SK-N-SH treated with all-trans-retinoic acid at 6 μM for 48 hours (cell line): ENCODE data around the gene MRTFA.
"Not testable (repeated sequence)": the region's sequence is repeated elsewhere in the genome, so short reads cannot be mapped to it uniquely, and the experiment has no call there.

Experiments
- ATAC-seq: fragments of 200-7000 bp; cut with Tn5 transposase; 3 replicates; pipeline ENCODE4 v1.9.1; 2020; ENCODE audit warnings: mild to moderate bottlenecking, moderate library complexity
- CREB5 ChIP-seq: fragments of 250-450 bp; sonication (Bioruptor Pico); IDR thresholded peaks from 2 replicates; pipeline ENCODE4 v1.5.1; 2020; ENCODE audit warnings: low read depth, mild to moderate bottlenecking, moderate library complexity
- CSDC2 ChIP-seq: fragments of 250-450 bp; sonication (Bioruptor Pico); IDR thresholded peaks from 2 replicates; pipeline ENCODE4 v1.5.0; 2020; ENCODE audit warnings: mild to moderate bottlenecking, moderate library complexity
- CSRNP3 ChIP-seq: fragments of 250-450 bp; sonication (Bioruptor Pico); IDR thresholded peaks from 2 replicates; pipeline ENCODE4 v1.5.1; 2021; ENCODE audit warnings: mild to moderate bottlenecking, moderate library complexity
- GLIS3 ChIP-seq: fragments of 250-450 bp; sonication (Bioruptor Pico); IDR thresholded peaks from 2 replicates; pipeline ENCODE4 v1.5.0; 2020; ENCODE audit warnings: mild to moderate bottlenecking, moderate library complexity
- ISL1 ChIP-seq: fragments of 250-450 bp; sonication (Bioruptor Pico); IDR thresholded peaks from 2 replicates; pipeline ENCODE4 v2.1.2; 2022; ENCODE audit warnings: mild to moderate bottlenecking, moderate library complexity
- OSR1 ChIP-seq: fragments of 250-450 bp; sonication (Bioruptor Pico); IDR thresholded peaks from 2 replicates; pipeline ENCODE4 v1.8.0; 2022; ENCODE audit warnings: moderate library complexity, mild to moderate bottlenecking, inconsistent platforms
- PATZ1 ChIP-seq: fragments of 250-450 bp; sonication (Bioruptor Pico); IDR thresholded peaks from 2 replicates; pipeline ENCODE4 v1.8.0; 2020; ENCODE audit warnings: mild to moderate bottlenecking, moderate library complexity, borderline replicate concordance
- PPARA ChIP-seq: fragments of 250-450 bp; sonication (Bioruptor Pico); IDR thresholded peaks from 2 replicates; pipeline ENCODE4 v1.5.0; 2020; ENCODE audit warnings: mild to moderate bottlenecking, borderline replicate concordance
- RARB ChIP-seq: fragments of 250-450 bp; sonication (Bioruptor Pico); IDR thresholded peaks from 2 replicates; pipeline ENCODE4 v1.8.0; 2021; ENCODE audit warnings: mild to moderate bottlenecking, moderate library complexity
- SNAI2 ChIP-seq: fragments of 250-450 bp; sonication (Bioruptor Pico); IDR thresholded peaks from 2 replicates; pipeline ENCODE4 v1.5.0; 2020; ENCODE audit warnings: mild to moderate bottlenecking, moderate library complexity
- TCF4 ChIP-seq: fragments of 250-450 bp; sonication (Bioruptor Pico); IDR thresholded peaks from 2 replicates; pipeline ENCODE4 v1.8.0; 2021; ENCODE audit warnings: mild to moderate bottlenecking, moderate library complexity, borderline replicate concordance
- TOX ChIP-seq: fragments of 250-450 bp; sonication (Bioruptor Pico); IDR thresholded peaks from 2 replicates; pipeline ENCODE4 v1.8.0; 2021; ENCODE audit warnings: mild to moderate bottlenecking, moderate library complexity, borderline replicate concordance
- TSHZ2 ChIP-seq: fragments of 250-450 bp; sonication (Bioruptor Pico); IDR thresholded peaks from 2 replicates; pipeline ENCODE4 v1.5.0; 2020; ENCODE audit warnings: mild to moderate bottlenecking, moderate library complexity
- ZC3H10 ChIP-seq: fragments of 250-450 bp; sonication (Bioruptor Pico); IDR thresholded peaks from 2 replicates; pipeline ENCODE4 v1.5.1; 2021; ENCODE audit warnings: mild to moderate bottlenecking, moderate library complexity
- ZFP3 ChIP-seq: fragments of 250-450 bp; sonication (Bioruptor Pico); IDR thresholded peaks from 2 replicates; pipeline ENCODE4 v1.5.0; 2020; ENCODE audit warnings: mild to moderate bottlenecking, moderate library complexity
- ZFP30 ChIP-seq: fragments of 450-650 bp; formaldehyde crosslinking; IDR thresholded peaks from 2 replicates; pipeline ENCODE4 v1.5.0; 2022; ENCODE audit warnings: mild to moderate bottlenecking, moderate library complexity
- ZNF565 ChIP-seq: fragments of 450-650 bp; formaldehyde crosslinking; conservative IDR thresholded peaks from 2 replicates; pipeline ENCODE4 v1.5.0; 2020; ENCODE audit warnings: low read depth, mild to moderate bottlenecking, moderate library complexity
- ZNF70 ChIP-seq: fragments of 450-650 bp; formaldehyde crosslinking; IDR thresholded peaks from 2 replicates; pipeline ENCODE4 v1.5.0; 2020; ENCODE audit warnings: mild to moderate bottlenecking, moderate library complexity

The MRTFA gene

GRCh38 chr22:40661671-40662070 lies 25.2 kb upstream of the MRTFA start:
- no peak for ATAC-seq
- no peak for TF ChIP-seq PATZ1 (CRISPR knock-in tag)
- no peak for TF ChIP-seq TCF4 (CRISPR knock-in tag)
- TF ChIP-seq SNAI2 (CRISPR knock-in tag) = no peak
- TF ChIP-seq RARB (CRISPR knock-in tag) = no peak
- TF ChIP-seq ZFP3 = no peak
- no peak for TF ChIP-seq CREB5 (CRISPR knock-in tag)
- TF ChIP-seq OSR1 = no peak
- no peak for TF ChIP-seq TSHZ2 (CRISPR knock-in tag)
- TF ChIP-seq GLIS3 (CRISPR knock-in tag) = no peak
- TF ChIP-seq ZNF565 (CRISPR knock-in tag) = no peak
- TF ChIP-seq TOX (CRISPR knock-in tag) = no peak

- TF ChIP-seq TOX (CRISPR knock-in tag) (no peak), PPARA (no peak), GLIS3 (CRISPR knock-in tag) (no peak)
- ATAC-seq = no peak
Measured at GRCh38 chr22:40660730-40661129, 24.2 kb upstream of the MRTFA start.

GRCh38 chr22:40659166-40659565 lies 22.6 kb upstream of the MRTFA start:
- ATAC-seq = no peak
- TF ChIP-seq ZC3H10 (CRISPR knock-in tag) (no peak), TSHZ2 (CRISPR knock-in tag) (no peak), ISL1 (CRISPR knock-in tag) (no peak), SNAI2 (CRISPR knock-in tag) (no peak)

GRCh38 chr22:40656651-40657050 lies 20.1 kb upstream of the MRTFA start:
- ATAC-seq = not testable (repeated sequence)

GRCh38 chr22:40655941-40656340 lies 19.4 kb upstream of the MRTFA start:
- ATAC-seq = not testable (repeated sequence)

GRCh38 chr22:40654522-40655167 lies 18.1 kb upstream of the MRTFA start:
- TF ChIP-seq TCF4 (CRISPR knock-in tag) (no peak), CREB5 (CRISPR knock-in tag) (no peak), TOX (CRISPR knock-in tag) (no peak), CSRNP3 (no peak), ZNF70 (CRISPR knock-in tag) (no peak), ZFP3 (no peak), OSR1 (no peak), CSDC2 (CRISPR knock-in tag) (no peak), ZNF565 (CRISPR knock-in tag) (no peak), RARB (CRISPR knock-in tag) (no peak), ZFP30 (CRISPR knock-in tag) (no peak), GLIS3 (CRISPR knock-in tag) (no peak)
- ATAC-seq = peak; percentile 43
